ENCODE data around the gene TRIM69.

GRCh38 chr15:44775953-44776352 is 39.6 kb downstream of the TRIM69 start:
- TF ChIP-seq POLR2A (IDR thresholded peaks at IDR 0.05; ENCODE audit: low read depth, low read length), result no peak
- TF ChIP-seq, protein P1, sequence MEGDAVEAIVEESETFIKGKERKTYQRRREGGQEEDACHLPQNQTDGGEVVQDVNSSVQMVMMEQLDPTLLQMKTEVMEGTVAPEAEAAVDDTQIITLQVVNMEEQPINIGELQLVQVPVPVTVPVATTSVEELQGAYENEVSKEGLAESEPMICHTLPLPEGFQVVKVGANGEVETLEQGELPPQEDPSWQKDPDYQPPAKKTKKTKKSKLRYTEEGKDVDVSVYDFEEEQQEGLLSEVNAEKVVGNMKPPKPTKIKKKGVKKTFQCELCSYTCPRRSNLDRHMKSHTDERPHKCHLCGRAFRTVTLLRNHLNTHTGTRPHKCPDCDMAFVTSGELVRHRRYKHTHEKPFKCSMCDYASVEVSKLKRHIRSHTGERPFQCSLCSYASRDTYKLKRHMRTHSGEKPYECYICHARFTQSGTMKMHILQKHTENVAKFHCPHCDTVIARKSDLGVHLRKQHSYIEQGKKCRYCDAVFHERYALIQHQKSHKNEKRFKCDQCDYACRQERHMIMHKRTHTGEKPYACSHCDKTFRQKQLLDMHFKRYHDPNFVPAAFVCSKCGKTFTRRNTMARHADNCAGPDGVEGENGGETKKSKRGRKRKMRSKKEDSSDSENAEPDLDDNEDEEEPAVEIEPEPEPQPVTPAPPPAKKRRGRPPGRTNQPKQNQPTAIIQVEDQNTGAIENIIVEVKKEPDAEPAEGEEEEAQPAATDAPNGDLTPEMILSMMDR (conservative IDR thresholded peaks at IDR 0.05; ENCODE audit: low read depth, low read length), result no peak
- no peak for TF ChIP-seq USF2 (IDR thresholded peaks at IDR 0.05; ENCODE audit: low read depth, low read length)
- no peak for TF ChIP-seq RAD21 (IDR thresholded peaks at IDR 0.05; ENCODE audit: low read length)
- TF ChIP-seq CEBPB (IDR thresholded peaks at IDR 0.05; ENCODE audit: low read depth, low read length), result no peak
- no peak for TF ChIP-seq MXI1 (IDR thresholded peaks at IDR 0.05; ENCODE audit: borderline replicate concordance, low read depth, low read length)
- no peak for TF ChIP-seq NFE2L2 (IDR thresholded peaks at IDR 0.05; ENCODE audit: low read depth, low read length)
- no peak for TF ChIP-seq MAFK (IDR thresholded peaks at IDR 0.05; ENCODE audit: low read depth, low read length)
- no peak for TF ChIP-seq MAZ (IDR thresholded peaks at IDR 0.05; ENCODE audit: borderline replicate concordance, low read depth, low read length)
- no peak for TF ChIP-seq SMC3 (IDR thresholded peaks at IDR 0.05; ENCODE audit: low read depth, low read length)

Measured in IMR-90 (cell line).